ENCODE data around the gene ZSWIM4. TPM values are rescaled to one million over a fixed set of nuclear protein-coding genes. Genes with fewer than 3 reads are reported as not detected.
"Not testable (repeated sequence)": the region's sequence is repeated elsewhere in the genome, so short reads cannot be mapped to it uniquely, and the experiment has no call there.

Gene ZSWIM4
- total RNA-seq, result 13.7 and 29.8 TPM in 2 replicates
- polyA plus RNA-seq, result 13.0 and 19.6 TPM in 2 replicates

- H3K9me3 ChIP-seq (ENCODE audit: low read depth), result no peaks in the 10 kb centered on the region
- no peak within 1 kb of the TSS for H3K27ac ChIP-seq
- peak; percentile 99 to 100 for DNase-seq (ENCODE audit: low read depth in 1 of 2, low spot score in 1 of 2)
- no peaks in the 10 kb centered on the region for H3K27me3 ChIP-seq
- H3K4me1 ChIP-seq (ENCODE audit: low read depth), result peaks cover 5% of the 10 kb centered on the region
- H3K4me3 ChIP-seq, result peak within 1 kb of the TSS; percentile 76
- no peaks in the 10 kb centered on the region for H3K36me3 ChIP-seq
- TF ChIP-seq CTCF (IDR thresholded peaks at IDR 0.05; ENCODE audit: low read depth, low read length), result no peak
Observed at GRCh38 chr19:13794757-13795589, at the start of gene ZSWIM4. TSS of gene ZSWIM4 (plus strand) at chr19:13795443. CDS start at chr19:13795649, 206 bp downstream.

GRCh38 chr19:13747098-13747453 lies 48.2 kb upstream of the ZSWIM4 start:
- Histone ChIP-seq H3K27me3 (no peaks in the 10 kb centered on the region), H3K4me3 (peak overlapping the region; percentile 92), H3K36me3 (no peaks in the 10 kb centered on the region), H3K9me3 (ENCODE audit: low read depth) (no peaks in the 10 kb centered on the region), H3K4me1 (ENCODE audit: low read depth) (no peaks in the 10 kb centered on the region), H3K27ac (no peak overlapping the region)
- DNase-seq (ENCODE audit: low read depth in 1 of 2, low spot score in 1 of 2), result no peak
- TF ChIP-seq CTCF (IDR thresholded peaks at IDR 0.05; ENCODE audit: low read depth, low read length), result no peak

GRCh38 chr19:13748169-13748828 lies 46.9 kb upstream of the ZSWIM4 start:
- no peaks in the 10 kb centered on the region for H3K36me3 ChIP-seq
- no peak for TF ChIP-seq CTCF (IDR thresholded peaks at IDR 0.05; ENCODE audit: low read depth, low read length)

GRCh38 chr19:13751436-13751835 lies 43.8 kb upstream of the ZSWIM4 start:
- H3K36me3 ChIP-seq, result peaks cover 18% of the 10 kb centered on the region
- no peak overlapping the region for H3K27ac ChIP-seq
- DNase-seq (ENCODE audit: low read depth in 1 of 2, low spot score in 1 of 2), result no peak
- no peak overlapping the region for H3K4me3 ChIP-seq
- no peaks in the 10 kb centered on the region for H3K4me1 ChIP-seq (ENCODE audit: low read depth)
- TF ChIP-seq CTCF (IDR thresholded peaks at IDR 0.05; ENCODE audit: low read depth, low read length), result no peak
- no peaks in the 10 kb centered on the region for H3K9me3 ChIP-seq (ENCODE audit: low read depth)
- H3K27me3 ChIP-seq, result no peaks in the 10 kb centered on the region

More at GRCh38 chr19:13748169-13748828, 46.9 kb upstream of the ZSWIM4 start:
- peak; percentile 1 to 53 for DNase-seq (ENCODE audit: low read depth in 1 of 2, low spot score in 1 of 2)
- peak overlapping the region; percentile 63 for H3K27ac ChIP-seq
- no peaks in the 10 kb centered on the region for H3K9me3 ChIP-seq (ENCODE audit: low read depth)
- H3K4me3 ChIP-seq, result peak overlapping the region; percentile 92
- H3K4me1 ChIP-seq (ENCODE audit: low read depth), result no peaks in the 10 kb centered on the region
- H3K27me3 ChIP-seq, result no peaks in the 10 kb centered on the region

GRCh38 chr19:13753622-13754021 lies 41.6 kb upstream of the ZSWIM4 start:
- DNase-seq (ENCODE audit: low read depth in 1 of 2, low spot score in 1 of 2); H3K27me3 ChIP-seq; H3K4me1 ChIP-seq (ENCODE audit: low read depth); H3K4me3 ChIP-seq; H3K27ac ChIP-seq; H3K9me3 ChIP-seq (ENCODE audit: low read depth): not testable (repeated sequence)
- peaks cover 35% of the 10 kb centered on the region for H3K36me3 ChIP-seq

GRCh38 chr19:13756210-13756609 lies 39.0 kb upstream of the ZSWIM4 start:
- no peak overlapping the region for H3K27ac ChIP-seq
- TF ChIP-seq CTCF (IDR thresholded peaks at IDR 0.05; ENCODE audit: low read depth, low read length), result no peak
- H3K9me3 ChIP-seq (ENCODE audit: low read depth), result no peaks in the 10 kb centered on the region
- DNase-seq (ENCODE audit: low read depth in 1 of 2, low spot score in 1 of 2), result no peak
- H3K27me3 ChIP-seq, result no peaks in the 10 kb centered on the region
- peaks cover 46% of the 10 kb centered on the region for H3K36me3 ChIP-seq
- no peaks in the 10 kb centered on the region for H3K4me1 ChIP-seq (ENCODE audit: low read depth)
- H3K4me3 ChIP-seq, result no peak overlapping the region
